ENCODE data around the gene MCF2L2.

DNA sequence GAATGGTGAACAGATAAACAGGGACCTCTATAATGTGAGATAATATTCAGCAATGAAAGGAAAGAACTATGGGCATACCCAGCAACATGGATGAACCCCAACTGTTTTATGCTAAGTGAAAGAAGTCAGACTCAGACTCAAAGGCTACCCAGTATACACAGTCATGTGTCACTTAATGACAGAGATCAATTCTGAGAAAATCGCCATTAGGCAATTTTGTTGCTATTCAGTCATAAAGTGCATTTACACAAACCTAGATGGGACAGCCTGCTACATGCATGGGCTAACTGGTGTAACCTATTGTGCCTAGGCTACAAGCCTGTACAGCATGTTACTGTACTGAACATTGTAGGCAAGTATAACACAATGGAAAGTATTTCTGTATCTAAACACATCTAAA lies 98.9 kb downstream of the MCF2L2 start:
- TF ChIP-seq, protein P1, sequence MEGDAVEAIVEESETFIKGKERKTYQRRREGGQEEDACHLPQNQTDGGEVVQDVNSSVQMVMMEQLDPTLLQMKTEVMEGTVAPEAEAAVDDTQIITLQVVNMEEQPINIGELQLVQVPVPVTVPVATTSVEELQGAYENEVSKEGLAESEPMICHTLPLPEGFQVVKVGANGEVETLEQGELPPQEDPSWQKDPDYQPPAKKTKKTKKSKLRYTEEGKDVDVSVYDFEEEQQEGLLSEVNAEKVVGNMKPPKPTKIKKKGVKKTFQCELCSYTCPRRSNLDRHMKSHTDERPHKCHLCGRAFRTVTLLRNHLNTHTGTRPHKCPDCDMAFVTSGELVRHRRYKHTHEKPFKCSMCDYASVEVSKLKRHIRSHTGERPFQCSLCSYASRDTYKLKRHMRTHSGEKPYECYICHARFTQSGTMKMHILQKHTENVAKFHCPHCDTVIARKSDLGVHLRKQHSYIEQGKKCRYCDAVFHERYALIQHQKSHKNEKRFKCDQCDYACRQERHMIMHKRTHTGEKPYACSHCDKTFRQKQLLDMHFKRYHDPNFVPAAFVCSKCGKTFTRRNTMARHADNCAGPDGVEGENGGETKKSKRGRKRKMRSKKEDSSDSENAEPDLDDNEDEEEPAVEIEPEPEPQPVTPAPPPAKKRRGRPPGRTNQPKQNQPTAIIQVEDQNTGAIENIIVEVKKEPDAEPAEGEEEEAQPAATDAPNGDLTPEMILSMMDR (IDR thresholded peaks at IDR 0.05) = no peak
- no peak for TF ChIP-seq ZFX (IDR thresholded peaks at IDR 0.05; ENCODE audit: borderline replicate concordance)

All from 22Rv1 (cell line).